B cell (primary cell): ENCODE data around the gene CFAP210.

Experiments used
- EZH2 ChIP-seq: IDR thresholded peaks from 2 replicates; pipeline ENCODE4 v1.6.1; 2012; ENCODE audit warnings: borderline replicate concordance, low read depth, mild to moderate bottlenecking, moderate library complexity, low read length; ENCODE audit not compliant: insufficient read depth, poor library complexity, severe bottlenecking
- TF ChIP-seq, protein P1 (sequence below): fragments of 200-600 bp; IDR thresholded peaks from one replicate; pipeline ENCODE4 v1.8.0; 2022; ENCODE audit warnings: antibody characterized with exemption, mild to moderate bottlenecking

DNA sequence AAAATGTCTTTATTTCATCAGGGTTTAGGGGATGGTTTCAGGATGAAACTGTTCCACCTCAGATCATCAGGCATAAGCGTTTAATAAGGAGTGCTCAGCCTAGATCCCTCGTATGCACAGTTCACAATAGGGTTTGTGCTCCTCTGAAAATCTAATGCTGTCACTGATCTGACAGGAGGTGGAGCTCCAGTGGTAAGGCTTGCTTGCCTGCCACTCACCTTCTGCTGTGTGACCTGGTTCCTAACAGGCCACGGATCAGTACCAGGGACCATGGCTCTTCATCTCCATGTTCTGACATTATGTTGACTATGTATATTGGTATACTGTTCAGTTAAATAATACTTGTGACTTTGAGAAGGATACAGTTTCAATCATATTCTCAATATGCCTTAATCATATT is 68.4 kb downstream of the CFAP210 start:
- no peak for TF ChIP-seq EZH2
- TF ChIP-seq, protein P1, sequence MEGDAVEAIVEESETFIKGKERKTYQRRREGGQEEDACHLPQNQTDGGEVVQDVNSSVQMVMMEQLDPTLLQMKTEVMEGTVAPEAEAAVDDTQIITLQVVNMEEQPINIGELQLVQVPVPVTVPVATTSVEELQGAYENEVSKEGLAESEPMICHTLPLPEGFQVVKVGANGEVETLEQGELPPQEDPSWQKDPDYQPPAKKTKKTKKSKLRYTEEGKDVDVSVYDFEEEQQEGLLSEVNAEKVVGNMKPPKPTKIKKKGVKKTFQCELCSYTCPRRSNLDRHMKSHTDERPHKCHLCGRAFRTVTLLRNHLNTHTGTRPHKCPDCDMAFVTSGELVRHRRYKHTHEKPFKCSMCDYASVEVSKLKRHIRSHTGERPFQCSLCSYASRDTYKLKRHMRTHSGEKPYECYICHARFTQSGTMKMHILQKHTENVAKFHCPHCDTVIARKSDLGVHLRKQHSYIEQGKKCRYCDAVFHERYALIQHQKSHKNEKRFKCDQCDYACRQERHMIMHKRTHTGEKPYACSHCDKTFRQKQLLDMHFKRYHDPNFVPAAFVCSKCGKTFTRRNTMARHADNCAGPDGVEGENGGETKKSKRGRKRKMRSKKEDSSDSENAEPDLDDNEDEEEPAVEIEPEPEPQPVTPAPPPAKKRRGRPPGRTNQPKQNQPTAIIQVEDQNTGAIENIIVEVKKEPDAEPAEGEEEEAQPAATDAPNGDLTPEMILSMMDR: no peak
